GM12891 (cell line): Measurements from ENCODE around the gene NXPH4.

Experiments
- DNase-seq: peaks from one replicate; pipeline ENCODE4 v3.0.0; 2011; ENCODE audit warnings: low spot score; ENCODE audit not compliant: insufficient read length
- FAIRE-seq: peaks from 2 replicates; lab custom pipeline; 2011; peaks lifted over from hg19 to GRCh38; lab: Jason Lieb, UNC
- PAX5 ChIP-seq: IDR thresholded peaks from 2 replicates; pipeline ENCODE4 v1.6.1; 2011; ENCODE audit warnings: low read length, moderate library complexity, mild to moderate bottlenecking; ENCODE audit not compliant: insufficient read depth, severe bottlenecking
- POLR2A ChIP-seq: IDR thresholded peaks from 2 replicates; pipeline ENCODE4 v1.6.1; 2011; ENCODE audit warnings: low read depth, low read length, control low read depth
- POLR2AphosphoS5 ChIP-seq: IDR thresholded peaks from 2 replicates; pipeline ENCODE4 v1.6.1; 2011; ENCODE audit warnings: low read depth, low read length, control low read depth
- POU2F2 ChIP-seq: IDR thresholded peaks from 2 replicates; pipeline ENCODE4 v1.6.1; 2011; ENCODE audit warnings: low read depth, mild to moderate bottlenecking, control low read depth, low read length, moderate library complexity
- SPI1 ChIP-seq: IDR thresholded peaks from 2 replicates; pipeline ENCODE4 v1.6.1; 2011; ENCODE audit warnings: low read depth, low read length, control low read depth
- TAF1 ChIP-seq: IDR thresholded peaks from 2 replicates; pipeline ENCODE4 v1.6.1; 2011; ENCODE audit warnings: low read depth, low read length, control low read depth

Gene NXPH4

DNA sequence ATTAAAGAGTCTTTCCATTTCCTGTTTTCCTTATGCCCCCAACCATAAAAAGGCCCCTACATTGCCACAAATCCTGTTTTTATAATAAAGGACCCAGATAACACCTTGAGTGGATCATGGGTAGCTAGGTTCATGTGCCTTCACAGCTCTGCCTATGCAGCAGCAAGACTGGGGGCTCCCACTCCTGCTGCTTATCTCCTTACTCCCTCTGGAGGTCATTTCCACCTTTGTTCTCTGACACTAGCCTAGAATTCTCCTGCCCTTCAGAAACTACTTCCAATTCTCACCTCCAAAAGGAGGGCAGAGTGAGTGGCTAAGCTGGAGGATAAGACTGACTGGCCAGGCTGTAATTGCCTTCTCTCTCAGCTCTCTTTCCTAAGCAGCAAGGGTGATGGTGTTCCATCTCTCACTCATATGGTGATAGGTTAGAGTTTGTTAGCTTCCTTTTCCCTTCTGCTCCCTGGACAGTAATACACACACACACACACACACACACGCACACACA is 54.4 kb downstream of the NXPH4 start:
- TF ChIP-seq PAX5 (no peak), SPI1 (no peak), POLR2AphosphoS5 (no peak), TAF1 (no peak), POLR2A (no peak), POU2F2 (no peak)
- no peak for FAIRE-seq
- no peak for DNase-seq

DNA sequence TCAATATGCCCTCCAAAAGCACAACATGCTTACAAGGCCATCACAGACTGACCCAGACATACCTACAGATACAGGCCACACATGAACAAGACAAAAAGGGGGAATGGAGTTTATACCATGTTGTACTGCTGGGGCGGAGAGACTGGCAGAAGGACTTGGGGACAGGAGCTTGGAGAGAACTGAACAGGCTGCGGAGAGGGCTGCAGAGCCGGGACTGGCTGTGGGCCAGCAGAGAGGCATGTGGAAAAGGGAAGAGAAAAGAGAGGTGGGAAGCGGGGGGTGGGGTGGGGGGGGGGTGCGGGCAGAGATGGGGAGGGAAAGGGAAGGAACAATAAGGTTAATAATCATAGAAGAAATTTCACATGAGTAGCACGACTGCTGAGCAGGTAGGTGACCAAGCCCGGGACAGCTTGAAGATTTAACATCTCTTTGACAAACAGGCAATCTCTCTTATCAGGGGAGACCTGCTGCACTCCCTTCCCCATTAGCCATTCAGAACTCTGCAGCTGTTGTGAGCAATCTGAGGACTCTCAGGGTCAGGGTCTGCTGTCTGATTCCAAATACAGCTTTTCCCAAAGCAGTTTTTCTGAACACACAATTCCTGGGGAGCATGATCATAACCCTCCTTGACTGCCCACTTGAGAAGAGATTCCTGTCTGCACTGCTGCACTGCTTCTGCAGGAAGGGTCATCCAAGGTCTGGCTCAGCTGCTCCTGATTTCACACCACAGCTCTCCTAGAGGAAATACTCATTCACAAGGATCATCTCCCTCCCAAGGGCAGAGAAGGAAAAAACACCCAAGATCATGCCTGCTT is 56.0 kb downstream of the NXPH4 start:
- FAIRE-seq (no peak), DNase-seq (no peak)
- TF ChIP-seq PAX5 (no peak), TAF1 (no peak)

DNA sequence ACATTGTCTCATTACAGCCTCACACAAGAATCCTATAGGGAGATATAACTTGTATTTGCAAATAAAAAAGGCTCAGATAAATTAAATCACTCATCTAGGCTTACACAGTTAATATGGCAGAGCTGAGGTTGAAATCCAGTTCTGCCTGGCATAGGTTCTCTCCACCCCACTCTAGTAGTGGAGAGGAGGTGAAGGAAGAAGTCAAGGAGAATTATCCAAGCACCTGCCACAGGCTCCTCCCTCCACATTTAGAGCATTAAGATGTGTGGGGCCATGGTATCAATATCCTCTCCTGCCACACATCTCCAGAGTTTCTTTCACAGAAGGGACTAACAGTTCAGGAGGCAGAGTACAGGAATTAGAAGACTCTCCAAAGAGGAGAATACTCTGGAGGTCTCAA is 56.9 kb downstream of the NXPH4 start:
- FAIRE-seq (no peak), DNase-seq (no peak)
- TF ChIP-seq POU2F2 = no peak
- no peak for TF ChIP-seq PAX5
- no peak for TF ChIP-seq POLR2A
- no peak for TF ChIP-seq TAF1
- no peak for TF ChIP-seq SPI1
- no peak for TF ChIP-seq POLR2AphosphoS5
